LNCAP (cell line): ENCODE results near the gene JAZF1.

Source experiments
- TF ChIP-seq, protein P1 (sequence below): fragments of 450-650 bp; IDR thresholded peaks from 2 replicates; pipeline ENCODE4 v1.5.1; 2017; ENCODE audit warnings: mild to moderate bottlenecking

Gene JAZF1

DNA sequence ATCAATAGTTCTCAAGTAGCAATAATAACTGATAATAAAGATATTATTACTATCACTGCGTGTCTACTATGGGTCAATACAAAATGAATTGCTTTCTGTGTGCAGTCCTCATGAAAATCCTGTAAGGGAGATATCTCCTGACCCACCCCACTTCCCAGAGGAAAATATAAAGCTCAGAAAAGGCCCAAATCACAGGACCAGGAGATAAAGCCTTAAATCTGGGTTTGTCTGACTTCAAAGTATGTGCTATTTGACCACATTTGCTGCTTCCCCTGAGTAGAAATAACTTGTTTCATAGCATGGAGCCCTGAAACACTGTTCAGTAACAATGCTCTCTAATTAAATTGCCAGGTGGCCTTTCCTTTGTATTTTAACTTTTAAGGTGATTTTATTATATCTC is 174.1 kb downstream of the JAZF1 start:
- TF ChIP-seq, protein P1, sequence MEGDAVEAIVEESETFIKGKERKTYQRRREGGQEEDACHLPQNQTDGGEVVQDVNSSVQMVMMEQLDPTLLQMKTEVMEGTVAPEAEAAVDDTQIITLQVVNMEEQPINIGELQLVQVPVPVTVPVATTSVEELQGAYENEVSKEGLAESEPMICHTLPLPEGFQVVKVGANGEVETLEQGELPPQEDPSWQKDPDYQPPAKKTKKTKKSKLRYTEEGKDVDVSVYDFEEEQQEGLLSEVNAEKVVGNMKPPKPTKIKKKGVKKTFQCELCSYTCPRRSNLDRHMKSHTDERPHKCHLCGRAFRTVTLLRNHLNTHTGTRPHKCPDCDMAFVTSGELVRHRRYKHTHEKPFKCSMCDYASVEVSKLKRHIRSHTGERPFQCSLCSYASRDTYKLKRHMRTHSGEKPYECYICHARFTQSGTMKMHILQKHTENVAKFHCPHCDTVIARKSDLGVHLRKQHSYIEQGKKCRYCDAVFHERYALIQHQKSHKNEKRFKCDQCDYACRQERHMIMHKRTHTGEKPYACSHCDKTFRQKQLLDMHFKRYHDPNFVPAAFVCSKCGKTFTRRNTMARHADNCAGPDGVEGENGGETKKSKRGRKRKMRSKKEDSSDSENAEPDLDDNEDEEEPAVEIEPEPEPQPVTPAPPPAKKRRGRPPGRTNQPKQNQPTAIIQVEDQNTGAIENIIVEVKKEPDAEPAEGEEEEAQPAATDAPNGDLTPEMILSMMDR = no peak

DNA sequence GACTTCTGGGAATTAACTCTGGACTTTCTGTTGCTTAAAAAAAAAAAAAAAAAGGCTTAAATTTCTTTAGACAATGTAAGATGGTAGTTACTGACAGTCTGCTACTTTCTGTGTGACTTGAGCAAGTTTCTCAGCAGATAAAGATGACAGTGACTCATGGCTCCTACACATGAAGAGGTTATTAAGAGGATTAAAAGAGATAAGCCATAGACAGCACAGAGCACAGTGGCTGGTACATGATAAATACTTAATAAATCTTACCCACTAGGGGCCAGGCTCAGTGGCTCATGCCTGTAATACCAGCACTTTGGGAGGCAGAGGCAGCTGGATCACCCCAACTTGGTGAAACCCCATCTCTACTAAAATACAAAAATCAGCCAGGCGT is 174.8 kb downstream of the JAZF1 start:
- TF ChIP-seq, protein P1 = no peak

DNA sequence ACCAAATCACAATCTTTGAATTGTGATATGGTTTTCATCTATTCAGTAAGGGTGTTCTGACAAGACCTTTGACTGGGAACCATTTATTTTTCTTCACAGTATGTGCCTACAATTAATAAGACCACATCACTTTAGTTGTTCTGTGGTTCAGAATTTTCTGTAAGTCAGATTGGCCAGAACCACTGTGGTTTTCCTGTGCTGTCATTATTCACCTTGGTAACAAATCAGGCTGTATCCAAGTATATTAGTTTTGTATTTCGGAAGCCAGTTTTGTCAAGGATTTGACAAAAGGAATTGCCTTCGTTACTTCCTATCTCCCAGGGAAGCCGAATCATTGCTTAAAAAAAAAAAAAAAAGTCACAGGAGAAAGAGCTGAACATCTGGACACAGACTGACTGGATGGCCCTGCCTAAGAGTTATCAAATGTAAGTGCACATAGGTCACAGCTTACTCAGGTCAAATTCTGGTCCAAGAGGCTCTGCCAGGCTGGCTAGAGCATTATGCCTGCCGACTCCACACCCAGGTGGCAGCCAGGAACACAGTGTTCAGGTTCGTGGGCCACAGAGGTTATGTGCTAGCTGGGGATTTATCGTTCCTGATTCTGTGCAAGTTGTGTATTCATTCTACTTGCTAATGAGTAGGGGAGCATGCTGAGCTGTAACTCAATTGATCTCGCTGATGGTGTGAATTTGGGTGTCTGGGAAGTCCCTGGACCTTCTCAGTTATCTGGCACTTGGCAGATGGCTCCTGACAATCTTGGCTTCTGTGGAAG is 175.3 kb downstream of the JAZF1 start:
- TF ChIP-seq, protein P1 = no peak

DNA sequence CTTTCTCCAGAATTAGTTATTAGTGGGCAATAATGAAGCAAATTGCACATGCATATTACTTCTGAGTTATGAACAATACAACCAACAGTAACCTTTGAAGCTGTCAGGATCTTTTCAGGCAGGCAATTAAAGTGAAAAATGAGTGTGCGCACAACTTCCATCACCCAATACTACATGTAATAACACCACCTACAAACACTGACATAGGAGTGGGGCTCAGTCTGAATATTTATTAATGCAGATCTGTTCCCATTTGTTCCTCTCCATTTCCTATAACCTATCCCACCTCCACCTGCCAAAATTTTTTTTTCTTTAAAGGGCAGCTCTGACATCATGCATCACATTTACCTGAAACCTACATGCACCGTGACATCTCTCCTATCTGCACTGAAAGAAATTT is 177.2 kb downstream of the JAZF1 start:
- TF ChIP-seq, protein P1 = no peak

DNA sequence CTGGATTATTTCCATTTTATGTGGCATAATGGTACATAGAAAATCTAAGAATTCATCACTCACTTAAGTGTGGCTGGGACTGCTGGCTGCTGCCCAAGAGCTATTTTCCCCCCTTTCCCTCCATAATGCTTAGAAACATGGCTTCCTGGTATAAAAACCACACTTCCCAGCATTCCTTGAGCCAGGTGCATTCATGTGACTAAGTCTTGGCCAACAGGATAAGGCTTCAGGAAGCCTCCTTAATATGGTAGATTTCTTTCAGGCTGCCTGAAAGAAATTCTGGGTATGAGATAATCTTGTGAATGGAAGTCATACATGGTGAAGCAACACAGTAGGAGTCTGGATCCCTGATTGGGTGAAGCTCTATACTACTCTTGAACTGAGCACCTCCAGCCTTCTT is 178.0 kb downstream of the JAZF1 start:
- TF ChIP-seq, protein P1 = no peak

DNA sequence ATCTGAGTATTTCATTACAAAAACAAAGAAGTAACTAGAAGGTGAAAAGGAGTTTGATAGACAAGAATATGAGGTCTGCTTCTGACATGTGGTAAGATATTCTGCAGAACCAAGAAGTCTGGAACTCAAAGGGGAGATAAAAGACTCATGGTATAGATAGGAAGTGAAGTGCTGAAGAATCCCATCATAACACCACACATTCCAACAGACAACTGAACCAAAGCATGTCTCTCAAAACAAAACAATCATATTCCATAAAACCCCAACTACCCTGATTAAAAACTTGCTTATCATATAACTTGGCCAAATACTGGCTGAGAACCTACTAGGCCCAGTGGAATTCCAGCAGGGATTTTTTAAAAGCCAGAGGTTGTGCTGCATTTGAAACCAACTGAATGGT is 178.7 kb downstream of the JAZF1 start:
- TF ChIP-seq, protein P1 = no peak

DNA sequence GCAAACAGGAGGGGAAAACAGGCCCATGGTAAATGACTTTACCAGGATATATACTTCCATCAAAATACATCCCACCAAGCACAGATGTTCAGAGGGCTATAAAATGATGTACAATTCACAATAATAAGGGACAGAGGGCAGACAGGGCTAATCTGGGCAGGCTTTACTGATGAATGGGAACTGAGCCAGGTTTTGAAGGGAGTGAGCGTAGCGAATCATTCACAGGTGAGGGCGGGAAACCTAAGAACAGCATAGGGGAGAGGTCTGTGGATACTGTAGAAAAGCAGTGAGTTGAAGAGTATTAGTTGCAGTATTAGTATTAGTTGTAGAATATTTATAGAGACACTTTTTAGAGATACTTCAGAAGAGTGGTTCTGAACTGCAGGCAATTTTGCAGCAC is 180.8 kb downstream of the JAZF1 start:
- TF ChIP-seq, protein P1 = no peak

DNA sequence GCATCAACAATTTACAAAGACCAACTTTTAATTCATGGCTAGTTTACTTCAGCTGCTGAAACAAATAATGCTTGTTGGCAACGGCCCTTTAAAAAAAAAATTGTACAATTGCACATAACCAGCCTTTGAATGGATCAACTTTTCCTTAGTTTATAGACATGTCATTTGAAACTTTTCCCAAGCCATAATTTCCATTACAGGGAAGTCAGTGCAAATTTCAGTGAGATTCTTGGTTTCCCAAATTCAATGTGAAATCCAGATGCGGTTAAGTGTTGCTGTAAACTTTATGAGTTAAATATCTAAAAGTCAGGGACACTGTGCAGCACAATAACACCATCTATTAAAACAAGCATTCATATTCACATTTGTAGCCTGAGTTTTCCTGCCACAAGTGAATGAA is 182.2 kb downstream of the JAZF1 start:
- TF ChIP-seq, protein P1 = no peak
